ENCODE results near the gene TPR. TPM values are rescaled to one million over a fixed set of nuclear protein-coding genes. Genes with fewer than 3 reads are reported as not detected.

TPR gene
- 40.9 to 46.7 TPM (median 43.9 TPM) in 5 replicates for total RNA-seq (2022; extraction: Qiagen RNA extraction)

GRCh38 chr1:186375152-186375928 is at the start of gene TPR, which contains the start of gene ODR4:
TSS of gene TPR (minus strand) at chr1:186375253. CDS start at chr1:186375028, 225 bp downstream.
TSS of gene ODR4 (plus strand) at chr1:186375838. CDS start at chr1:186379786, 3,948 bp downstream.

GRCh38 chr1:186295980-186296379 is 79.1 kb downstream of the TPR start, which contains the start of gene PRG4:
TSS of gene PRG4 (plus strand) at chr1:186296279.

Other genes starting within 250 kb of the TPR start
- 0.08 to 0.16 TPM (median 0.12 TPM) in 5 replicates for gene PRG4, start 79.0 kb downstream of the TPR start, total RNA-seq (2022; extraction: Qiagen RNA extraction)
- 15.0 to 18.1 TPM (median 16.3 TPM) in 5 replicates for gene ODR4, start 585 bp upstream of the TPR start, total RNA-seq (2022; extraction: Qiagen RNA extraction)
- gene PDC, start 85.9 kb upstream of the TPR start, total RNA-seq (2022; extraction: Qiagen RNA extraction) = not detected in 5 replicates